Thyroid gland (tissue), 4 donors: ENCODE data around the gene STK4.

ENCODE experiments used
- CTCF ChIP-seq, 6 experiments: fragments of 200-600 bp in 3 of 6; fragments of 450-650 bp in 3 of 6; sonication (generic) in 3 of 6; IDR thresholded peaks; one replicate each; pipeline ENCODE4 v1.5.1; 2016 to 2019; ENCODE audit warnings: antibody characterized with exemption in 6 of 6, mild to moderate bottlenecking in 2 of 6, inconsistent platforms in 1 of 6, moderate library complexity in 1 of 6
- POLR2A ChIP-seq, 2 donors: fragments of 450-650 bp; IDR thresholded peaks; one replicate each; pipeline ENCODE4 v1.6.1; 2017; ENCODE audit warnings: antibody characterized with exemption in 2 of 2, mild to moderate bottlenecking in 2 of 2, moderate library complexity in 1 of 2

- TF ChIP-seq POLR2A (IDR thresholded peaks at IDR 0.05), result no peak
- TF ChIP-seq CTCF (IDR thresholded peaks at IDR 0.05), result no peak
These were observed 37.7 kb upstream of the STK4 start for GRCh38 chr20:44928595-44928994.
